ENCODE results near the gene PSAPL1. TPM values are rescaled to one million over a fixed set of nuclear protein-coding genes. Genes with fewer than 3 reads are reported as not detected.

The PSAPL1 gene
- total RNA-seq, 1 donor from 2014 or later, result 0.14 TPM

DNA sequence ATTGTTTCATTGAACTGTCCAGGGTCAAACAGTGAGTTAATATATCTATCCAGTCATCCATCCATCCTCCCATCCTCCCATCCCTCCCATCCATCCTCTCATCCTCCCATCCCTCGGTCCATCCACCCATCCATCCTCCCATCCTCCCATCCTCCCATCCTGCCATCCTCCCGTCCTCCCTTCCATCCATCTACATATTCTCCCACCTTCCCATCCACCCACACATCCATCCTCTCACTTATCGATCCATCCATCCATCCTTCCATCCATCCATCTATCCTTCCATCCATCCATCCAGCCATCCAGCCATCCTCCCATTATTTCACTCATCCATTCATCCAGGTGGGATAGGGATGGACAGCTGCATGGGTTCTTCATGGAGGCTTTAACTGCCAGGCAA is 35.4 kb upstream of the PSAPL1 start:
- ATAC-seq, result no peak
- H3K4me1 ChIP-seq, result no peaks in the 10 kb centered on the region
- H3K27ac ChIP-seq, result no peak overlapping the region
- H3K36me3 ChIP-seq, result no peaks in the 10 kb centered on the region
- no peak overlapping the region for H3K4me3 ChIP-seq
- no peaks in the 10 kb centered on the region for H3K27me3 ChIP-seq
- no peak for DNase-seq
- no peaks in the 10 kb centered on the region for H3K9me3 ChIP-seq
- TF ChIP-seq, protein P1, sequence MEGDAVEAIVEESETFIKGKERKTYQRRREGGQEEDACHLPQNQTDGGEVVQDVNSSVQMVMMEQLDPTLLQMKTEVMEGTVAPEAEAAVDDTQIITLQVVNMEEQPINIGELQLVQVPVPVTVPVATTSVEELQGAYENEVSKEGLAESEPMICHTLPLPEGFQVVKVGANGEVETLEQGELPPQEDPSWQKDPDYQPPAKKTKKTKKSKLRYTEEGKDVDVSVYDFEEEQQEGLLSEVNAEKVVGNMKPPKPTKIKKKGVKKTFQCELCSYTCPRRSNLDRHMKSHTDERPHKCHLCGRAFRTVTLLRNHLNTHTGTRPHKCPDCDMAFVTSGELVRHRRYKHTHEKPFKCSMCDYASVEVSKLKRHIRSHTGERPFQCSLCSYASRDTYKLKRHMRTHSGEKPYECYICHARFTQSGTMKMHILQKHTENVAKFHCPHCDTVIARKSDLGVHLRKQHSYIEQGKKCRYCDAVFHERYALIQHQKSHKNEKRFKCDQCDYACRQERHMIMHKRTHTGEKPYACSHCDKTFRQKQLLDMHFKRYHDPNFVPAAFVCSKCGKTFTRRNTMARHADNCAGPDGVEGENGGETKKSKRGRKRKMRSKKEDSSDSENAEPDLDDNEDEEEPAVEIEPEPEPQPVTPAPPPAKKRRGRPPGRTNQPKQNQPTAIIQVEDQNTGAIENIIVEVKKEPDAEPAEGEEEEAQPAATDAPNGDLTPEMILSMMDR (IDR thresholded peaks at IDR 0.05), result no peak
- intact Hi-C loops (cut with DNase I), result no loop called here

DNA sequence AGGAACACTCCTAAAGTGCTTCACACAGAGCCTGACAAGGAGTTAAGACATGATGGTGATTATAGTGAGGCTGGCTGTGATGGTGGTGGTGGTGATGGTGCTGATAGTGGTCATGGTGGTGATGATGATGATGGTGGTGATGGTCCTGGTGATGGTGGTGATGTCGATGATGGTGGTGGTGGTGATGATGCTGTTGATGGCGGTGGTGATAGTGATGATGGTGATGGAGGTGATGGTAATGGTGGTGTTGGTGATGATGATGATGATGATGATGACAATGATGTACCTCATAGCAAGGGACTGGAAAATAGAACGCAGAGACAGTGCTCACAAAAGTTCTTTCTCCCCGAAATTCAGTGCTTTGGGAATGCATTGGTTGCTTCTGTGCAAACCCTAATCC is 34.3 kb upstream of the PSAPL1 start:
- ATAC-seq (no peak), DNase-seq (no peak)
- TF ChIP-seq, protein P1 (IDR thresholded peaks at IDR 0.05), result no peak
- Histone ChIP-seq H3K9me3 (no peaks in the 10 kb centered on the region), H3K4me3 (no peak overlapping the region), H3K4me1 (no peaks in the 10 kb centered on the region), H3K27ac (no peak overlapping the region), H3K36me3 (no peaks in the 10 kb centered on the region), H3K27me3 (no peaks in the 10 kb centered on the region)
- intact Hi-C loops (cut with DNase I), result no loop called here

DNA sequence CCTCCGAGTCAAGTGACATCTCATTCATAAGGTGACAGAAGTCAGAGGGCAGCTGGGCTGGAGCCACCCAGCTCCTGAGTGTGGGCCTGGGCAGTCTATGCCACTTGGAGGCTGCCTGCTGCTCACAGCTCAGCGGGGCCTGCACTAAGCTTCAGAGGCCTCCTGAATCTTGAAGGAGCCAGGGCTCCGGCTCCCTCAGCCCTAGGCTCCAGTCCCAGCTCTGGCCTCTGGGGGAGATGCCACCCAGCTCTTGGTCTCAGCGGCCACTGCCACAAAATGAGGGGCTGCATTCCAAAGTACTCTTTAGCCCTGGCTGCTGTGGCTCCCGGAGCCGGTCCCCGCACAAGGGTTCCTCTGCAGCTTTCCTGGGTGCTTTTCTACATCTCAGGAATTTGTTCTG is 32.7 kb upstream of the PSAPL1 start:
- Histone ChIP-seq H3K27me3 (no peaks in the 10 kb centered on the region), H3K27ac (no peak overlapping the region), H3K4me3 (no peak overlapping the region), H3K36me3 (no peaks in the 10 kb centered on the region), H3K9me3 (no peaks in the 10 kb centered on the region), H3K4me1 (no peaks in the 10 kb centered on the region)
- ATAC-seq, result no peak
- intact Hi-C loops (cut with DNase I), result no loop called here
- no peak for DNase-seq
- TF ChIP-seq, protein P1 (IDR thresholded peaks at IDR 0.05), result no peak

DNA sequence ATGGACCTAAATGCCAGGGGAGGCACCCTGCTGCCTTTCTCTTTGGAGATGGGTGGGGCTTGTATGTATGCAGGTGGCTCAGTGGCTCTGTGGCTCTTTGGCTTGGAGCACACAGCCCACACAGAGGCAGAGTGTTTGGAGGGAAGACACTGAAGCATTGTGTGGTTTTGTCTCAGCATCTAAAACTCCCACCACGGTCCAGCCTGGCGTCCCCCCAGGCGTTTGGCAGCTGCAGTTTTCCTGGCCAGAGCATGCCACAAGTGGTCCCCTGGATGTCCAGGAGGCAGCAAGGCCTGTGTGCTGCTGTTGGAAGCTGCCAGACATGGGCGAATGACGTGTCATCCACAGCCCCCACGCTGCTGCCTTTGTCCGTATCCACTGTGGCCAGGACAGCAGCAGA is 32.2 kb upstream of the PSAPL1 start:
- no peak for ATAC-seq
- no peaks in the 10 kb centered on the region for H3K36me3 ChIP-seq
- no peaks in the 10 kb centered on the region for H3K4me1 ChIP-seq
- H3K27me3 ChIP-seq, result no peaks in the 10 kb centered on the region
- H3K27ac ChIP-seq, result no peak overlapping the region
- intact Hi-C loops (cut with DNase I), result no loop called here
- TF ChIP-seq, protein P1 (IDR thresholded peaks at IDR 0.05), result no peak
- H3K9me3 ChIP-seq, result no peaks in the 10 kb centered on the region
- no peak for DNase-seq
- no peak overlapping the region for H3K4me3 ChIP-seq

DNA sequence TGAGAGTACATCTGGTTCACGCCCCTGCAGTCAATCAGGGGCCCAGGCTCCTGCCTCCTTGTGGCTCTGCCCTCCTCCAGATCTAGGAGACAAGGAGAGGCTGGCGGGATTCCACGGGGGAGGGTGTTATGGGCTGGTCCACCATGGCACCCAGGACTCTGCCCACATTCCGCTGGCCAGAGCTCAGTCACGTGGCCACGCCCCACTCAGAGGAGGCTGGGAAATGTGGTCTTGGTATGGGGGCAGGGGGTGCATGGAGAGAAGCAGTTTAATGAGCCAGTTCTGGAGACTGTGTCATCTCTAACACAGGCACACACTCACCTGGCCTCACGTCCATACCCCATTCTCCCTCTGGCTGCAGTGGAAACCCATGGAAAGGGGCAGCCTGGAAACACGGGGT is 31.5 kb upstream of the PSAPL1 start:
- Histone ChIP-seq H3K27ac (no peak overlapping the region), H3K4me1 (no peaks in the 10 kb centered on the region), H3K9me3 (no peaks in the 10 kb centered on the region), H3K27me3 (no peaks in the 10 kb centered on the region), H3K36me3 (no peaks in the 10 kb centered on the region), H3K4me3 (no peak overlapping the region)
- TF ChIP-seq, protein P1 (IDR thresholded peaks at IDR 0.05), result no peak
- DNase-seq, result no peak
- ATAC-seq, result no peak
- intact Hi-C loops (cut with DNase I), result no loop called here

DNA sequence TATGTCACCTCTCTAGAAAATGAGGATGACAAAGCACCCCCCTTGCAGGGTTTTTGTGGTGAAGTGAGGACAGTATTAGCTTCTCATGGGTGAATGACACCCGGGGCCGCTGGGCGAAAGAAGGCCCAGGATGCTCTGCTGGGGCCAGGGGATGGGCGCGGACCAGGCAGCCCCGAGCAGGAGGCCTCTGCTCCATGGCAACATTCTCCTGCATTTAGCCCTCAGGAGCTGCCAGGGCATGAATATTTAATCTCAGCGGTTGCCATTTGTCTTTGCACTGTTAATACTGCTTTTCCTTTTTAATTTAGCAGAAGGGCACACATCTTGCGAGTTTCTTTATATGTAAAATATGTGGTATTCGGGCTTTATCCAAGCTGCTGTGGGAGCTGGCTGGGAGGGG is 30.3 kb upstream of the PSAPL1 start:
- TF ChIP-seq, protein P1 (IDR thresholded peaks at IDR 0.05), result no peak
- Histone ChIP-seq H3K27me3 (no peaks in the 10 kb centered on the region), H3K4me3 (no peak overlapping the region), H3K4me1 (no peaks in the 10 kb centered on the region), H3K9me3 (no peaks in the 10 kb centered on the region), H3K27ac (no peak overlapping the region), H3K36me3 (no peaks in the 10 kb centered on the region)
- ATAC-seq (no peak), DNase-seq (no peak)
- intact Hi-C loops (cut with DNase I), result no loop called here

Measured in upper lobe of right lung (tissue), 1 donor.